Measurements from ENCODE around the gene HRAS.

- TF ChIP-seq SIN3A (IDR thresholded peaks at IDR 0.05; ENCODE audit: borderline replicate concordance, insufficient read depth, low read depth, low read length) (no peak), CTCF (IDR thresholded peaks at IDR 0.05) (no peak), REST (IDR thresholded peaks at IDR 0.05; ENCODE audit: insufficient read depth in 1 of 2, low read depth in 2 of 2, low read length in 1 of 2) (no peak), POLR2AphosphoS5 (IDR thresholded peaks at IDR 0.05; ENCODE audit: low read depth, low read length) (no peak), TCF7L2 (IDR thresholded peaks at IDR 0.05; ENCODE audit: low read depth, low read length) (no peak)
Observed at GRCh38 chr11:544817-545166, 9.4 kb upstream of the HRAS start.

All from Panc1 (cell line).